GM18873 (cell line): ENCODE results near the gene ZNF681.
"Not testable (repeated sequence)": the region's sequence is repeated elsewhere in the genome, so short reads cannot be mapped to it uniquely, and the experiment has no call there.

Source experiments
- ATAC-seq: cut with Tn5 transposase; IDR thresholded peaks from one replicate; pipeline ENCODE4 v1.9.1; 2021; ENCODE audit warnings: mild to moderate bottlenecking, moderate library complexity, moderate number of reproducible peaks; ENCODE audit not compliant: unreplicated experiment, low FRiP score

The ZNF681 gene

DNA sequence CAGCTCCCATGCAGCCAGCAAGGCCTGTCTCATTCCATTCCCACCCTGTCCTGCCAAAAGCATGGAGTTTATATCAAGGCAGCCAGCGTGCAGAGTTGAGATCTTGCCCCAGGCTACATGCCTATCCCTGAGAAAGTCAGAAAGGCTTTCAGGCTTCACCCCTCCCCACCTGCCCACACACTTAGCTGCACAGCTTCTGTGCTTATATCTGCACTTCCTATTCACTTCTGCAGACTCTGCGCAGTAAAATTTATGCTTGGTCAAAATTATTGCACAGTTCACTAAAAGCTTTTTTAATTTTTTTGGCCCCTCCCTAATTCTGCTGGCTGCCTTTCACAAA is 59.2 kb downstream of the ZNF681 start:
- no peak for ATAC-seq

DNA sequence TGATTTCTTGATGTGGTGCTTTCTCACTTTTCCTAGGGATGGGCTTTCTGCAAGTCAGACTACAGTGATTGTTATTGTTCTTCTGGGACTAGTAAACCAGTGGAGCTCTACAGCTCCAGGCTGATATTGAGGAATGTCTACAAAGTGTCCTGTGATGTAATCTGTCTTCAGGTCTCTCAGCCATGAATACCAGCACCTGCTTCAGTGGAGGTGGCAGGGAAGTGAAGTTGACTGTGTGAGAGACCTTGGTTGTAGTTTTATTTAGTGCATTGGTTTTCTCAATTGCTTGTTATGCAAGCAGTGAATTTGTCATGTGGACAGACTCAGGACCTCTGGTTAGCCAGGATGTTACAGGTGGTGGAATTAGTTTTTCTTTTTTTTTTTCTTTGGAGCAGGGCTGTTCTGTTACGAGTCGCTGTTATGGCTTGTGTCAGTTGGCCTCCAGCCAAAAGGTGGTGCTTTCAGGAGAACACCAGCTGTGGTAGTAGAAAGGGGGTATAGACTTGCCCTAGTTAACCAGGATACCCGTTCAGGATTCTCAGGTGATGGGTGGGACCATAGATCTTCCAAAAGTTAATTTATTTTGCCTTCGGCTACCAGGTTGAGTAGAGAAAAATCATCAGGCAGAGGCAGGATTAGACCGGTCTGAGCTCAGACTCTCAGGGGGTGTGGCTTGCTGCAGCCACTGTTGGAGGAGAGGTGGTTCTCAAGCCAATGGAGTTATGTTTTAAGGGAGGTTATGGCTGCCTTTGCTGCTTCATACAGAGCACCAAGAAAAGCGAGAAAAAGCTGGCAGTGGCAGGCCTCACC is 59.8 kb downstream of the ZNF681 start:
- ATAC-seq, result no peak

- ATAC-seq, result not testable (repeated sequence)
Observed at GRCh38 chr19:23692937-23693336, 65.8 kb downstream of the ZNF681 start.
